Measurements from ENCODE around the gene DIDO1. TPM values are rescaled to one million over a fixed set of nuclear protein-coding genes. Genes with fewer than 3 reads are reported as not detected.
A peak's percentile ranks its signal among the peaks of the same experiment; 100 is the strongest.

The DIDO1 gene
- polyA plus RNA-seq, 1 of the 3 experiments (the other 2 are of a cell fraction), result 14.7 TPM

- H3K4me1 ChIP-seq (ENCODE audit: control insufficient read depth in 1 of 2, insufficient read depth in 2 of 2, low read depth in 1 of 2, low read length in 1 of 2), result peaks cover 10 to 16% of the 10 kb centered on the region in 2 experiments; a peak in 3 of 4 replicates
- H3K9me3 ChIP-seq, result no peaks in the 10 kb centered on the region
- WGBS (ENCODE audit: low lambda C conversion rate), result 15% methylated on average over 7 of the region's 24 CpGs
- H3K36me3 ChIP-seq (replicated peaks in 1 of 2; ENCODE audit: control insufficient read depth in 1 of 2, insufficient read depth in 2 of 2, low read length in 1 of 2), result peaks cover 1 to 17% of the 10 kb centered on the region in 2 experiments
- peak overlapping the region; percentile 94 for H3K4me2 ChIP-seq
- no peaks in the 10 kb centered on the region for H3K9me2 ChIP-seq
- H3K4me3 ChIP-seq (ENCODE audit: low read depth in 2 of 2, low read length in 1 of 2), result peak overlapping the region; percentile 63 to 68
- no peaks in the 10 kb centered on the region for H3K27me3 ChIP-seq (ENCODE audit: insufficient read depth)
- no peak for DNase-seq
- POLR2A ChIA-PET, result no interaction called here
- peaks cover 3% of the 10 kb centered on the region for H3F3A ChIP-seq (replicated peaks; ENCODE audit: insufficient read depth)
- H3K27ac ChIP-seq (ENCODE audit: low read depth in 2 of 2, low read length in 1 of 2), result no peak overlapping the region
- H2AFZ ChIP-seq (ENCODE audit: low read depth), result no peak overlapping the region
- peaks cover 48% of the 10 kb centered on the region for H3K79me2 ChIP-seq (ENCODE audit: insufficient read depth)
- TF ChIP-seq RXRA (IDR thresholded peaks at IDR 0.05; ENCODE audit: borderline replicate concordance, low read depth), result no peak
- TF ChIP-seq, protein P1, sequence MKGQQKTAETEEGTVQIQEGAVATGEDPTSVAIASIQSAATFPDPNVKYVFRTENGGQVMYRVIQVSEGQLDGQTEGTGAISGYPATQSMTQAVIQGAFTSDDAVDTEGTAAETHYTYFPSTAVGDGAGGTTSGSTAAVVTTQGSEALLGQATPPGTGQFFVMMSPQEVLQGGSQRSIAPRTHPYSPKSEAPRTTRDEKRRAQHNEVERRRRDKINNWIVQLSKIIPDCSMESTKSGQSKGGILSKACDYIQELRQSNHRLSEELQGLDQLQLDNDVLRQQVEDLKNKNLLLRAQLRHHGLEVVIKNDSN (IDR thresholded peaks at IDR 0.05; ENCODE audit: borderline replicate concordance, low read depth), result no peak
- TF ChIP-seq MXI1 (IDR thresholded peaks at IDR 0.05; ENCODE audit: low read depth, low read length), result peak; percentile 34; the same call in 1 of the 2 replicates
- no peak for TF ChIP-seq NRF1 (IDR thresholded peaks at IDR 0.05; ENCODE audit: low read depth, low read length)
- 0 out of 2 replicates have a peak, but pooled peaks have one; percentile 14 for TF ChIP-seq SMC3 (IDR thresholded peaks at IDR 0.05; ENCODE audit: low read depth, low read length)
- TF ChIP-seq POLR2AphosphoS5 (IDR thresholded peaks at IDR 0.05; ENCODE audit: low read depth, low read length), result no peak
- no peak for TF ChIP-seq TEAD4 (IDR thresholded peaks at IDR 0.05; ENCODE audit: borderline replicate concordance, insufficient read depth)
- TF ChIP-seq, protein P2, sequence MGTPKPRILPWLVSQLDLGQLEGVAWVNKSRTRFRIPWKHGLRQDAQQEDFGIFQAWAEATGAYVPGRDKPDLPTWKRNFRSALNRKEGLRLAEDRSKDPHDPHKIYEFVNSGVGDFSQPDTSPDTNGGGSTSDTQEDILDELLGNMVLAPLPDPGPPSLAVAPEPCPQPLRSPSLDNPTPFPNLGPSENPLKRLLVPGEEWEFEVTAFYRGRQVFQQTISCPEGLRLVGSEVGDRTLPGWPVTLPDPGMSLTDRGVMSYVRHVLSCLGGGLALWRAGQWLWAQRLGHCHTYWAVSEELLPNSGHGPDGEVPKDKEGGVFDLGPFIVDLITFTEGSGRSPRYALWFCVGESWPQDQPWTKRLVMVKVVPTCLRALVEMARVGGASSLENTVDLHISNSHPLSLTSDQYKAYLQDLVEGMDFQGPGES (IDR thresholded peaks at IDR 0.05; ENCODE audit: low read depth, low read length), result no peak
- TF ChIP-seq EP300 (IDR thresholded peaks at IDR 0.05; ENCODE audit: borderline replicate concordance in 1 of 2, low read depth in 1 of 2, low read length in 1 of 2), result no peak
- TF ChIP-seq, protein P3, sequence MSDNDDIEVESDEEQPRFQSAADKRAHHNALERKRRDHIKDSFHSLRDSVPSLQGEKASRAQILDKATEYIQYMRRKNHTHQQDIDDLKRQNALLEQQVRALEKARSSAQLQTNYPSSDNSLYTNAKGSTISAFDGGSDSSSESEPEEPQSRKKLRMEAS (IDR thresholded peaks at IDR 0.05; ENCODE audit: low read depth), result 0 out of 2 replicates have a peak, but pooled peaks have one; percentile 52
- TF ChIP-seq RCOR1 (IDR thresholded peaks at IDR 0.05; ENCODE audit: low read length), result no peak
- no peak for TF ChIP-seq CHD2 (IDR thresholded peaks at IDR 0.05; ENCODE audit: low read length, partially characterized antibody)
- TF ChIP-seq PBX3 (IDR thresholded peaks at IDR 0.05), result no peak
- TF ChIP-seq CTCF (IDR thresholded peaks at IDR 0.05), result peak; percentile 15; the same call in 1 of the 2 replicates
- no peak for TF ChIP-seq NFIC (IDR thresholded peaks at IDR 0.05; ENCODE audit: borderline replicate concordance)
- TF ChIP-seq RAD21 (IDR thresholded peaks at IDR 0.05; ENCODE audit: low read length), result peak; percentile 40
- TF ChIP-seq ELF1 (IDR thresholded peaks at IDR 0.05), result no peak
- no peak for TF ChIP-seq TCF12 (IDR thresholded peaks at IDR 0.05)
- TF ChIP-seq YY1 (IDR thresholded peaks at IDR 0.05; ENCODE audit: low read depth), result no peak
- no peak for TF ChIP-seq EZH2phosphoT487 (IDR thresholded peaks at IDR 0.05; ENCODE audit: borderline replicate concordance, low read depth)
- TF ChIP-seq MEF2A (IDR thresholded peaks at IDR 0.05; ENCODE audit: borderline replicate concordance, low read depth), result no peak
- TF ChIP-seq TAF1 (IDR thresholded peaks at IDR 0.05; ENCODE audit: borderline replicate concordance, low read depth, low read length), result no peak
- H3K9ac ChIP-seq, result peak overlapping the region; percentile 59
- peaks cover 21% of the 10 kb centered on the region for H4K20me1 ChIP-seq (ENCODE audit: insufficient read depth)
- CTCF ChIA-PET, result interaction anchor here (0.8 to 4.9 kb wide), 6 partner anchors 13 to 53 kb away, joined by 3 to 24 read pairs (median 5); no protein-coding TSS in a partner anchor
These were observed 65.8 kb downstream of the DIDO1 start for GRCh38 chr20:62860391-62860923.
